HT1080 (cell line): ENCODE measurements around the gene ZNF746. TPM values are rescaled to one million over a fixed set of nuclear protein-coding genes. Genes with fewer than 3 reads are reported as not detected.

ENCODE experiments used
- DNase-seq: peaks from one replicate; pipeline ENCODE4 v3.0.0-alpha.2; 2015; ENCODE audit warnings: low read depth
- total RNA-seq: library from RNA; depleted of rRNA; stranded (reverse); fragments of >200 nt; shearing (Covaris generic); gene quantifications from 2 replicates; pipeline ENCODE4 v1.2.3, GENCODE V29; 2014

The ZNF746 gene
- total RNA-seq, 1 experiment from 2014 or later, result 19.7 TPM

DNA sequence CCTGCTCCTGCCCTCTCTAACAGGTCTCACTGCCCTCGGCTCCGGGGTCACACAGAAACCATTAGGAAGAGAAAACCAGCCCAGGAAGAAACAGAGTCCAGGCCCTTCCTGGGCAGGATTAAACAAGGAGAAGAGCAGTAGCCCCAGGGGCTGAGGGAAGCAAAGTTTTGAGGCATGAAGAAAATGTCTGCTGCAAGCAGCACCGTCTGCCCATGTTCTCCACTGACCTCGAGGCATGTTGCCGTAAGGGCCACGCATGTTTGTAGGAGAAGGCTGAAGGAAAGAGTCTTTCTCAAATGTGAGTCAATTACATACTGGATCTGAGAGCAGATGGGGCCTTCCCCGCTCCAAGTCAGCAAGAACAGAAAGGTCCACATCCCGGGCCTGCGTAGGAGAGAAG, 4.2 kb downstream of the ZNF746 start:
- no peak for DNase-seq

DNA sequence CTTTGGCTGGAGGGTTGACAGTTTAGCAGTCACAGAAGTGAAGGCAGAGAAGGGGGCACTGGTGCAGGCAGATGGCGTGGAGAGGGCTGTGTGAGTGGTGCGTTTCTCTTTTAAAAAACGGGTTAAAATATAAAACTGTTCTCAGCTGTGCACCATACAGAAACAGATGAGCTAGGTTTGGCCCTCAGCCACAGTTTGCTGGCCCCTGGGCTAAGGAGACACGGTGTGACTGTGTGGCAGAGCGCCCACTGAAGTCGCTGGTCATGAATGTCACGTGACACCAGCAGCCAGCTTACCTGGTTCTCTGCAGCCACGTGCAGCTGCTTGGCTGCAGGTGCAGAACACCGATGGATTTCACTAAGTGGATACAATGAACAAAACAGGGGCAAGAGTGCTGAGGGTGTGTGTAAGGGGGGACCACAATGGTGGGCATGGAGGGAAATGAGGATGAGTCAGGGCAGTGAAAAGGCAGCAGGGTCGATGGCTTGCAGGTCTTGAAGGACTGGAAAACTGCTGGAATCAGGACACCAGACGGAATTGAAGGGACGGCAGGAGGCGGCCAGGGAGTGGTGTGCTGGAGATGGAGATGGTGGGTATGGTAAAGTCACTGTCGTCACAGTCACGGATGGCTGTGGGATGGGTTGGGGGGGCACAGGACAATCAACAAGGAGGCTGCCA, 7.4 kb downstream of the ZNF746 start:
- DNase-seq, result no peak

DNA sequence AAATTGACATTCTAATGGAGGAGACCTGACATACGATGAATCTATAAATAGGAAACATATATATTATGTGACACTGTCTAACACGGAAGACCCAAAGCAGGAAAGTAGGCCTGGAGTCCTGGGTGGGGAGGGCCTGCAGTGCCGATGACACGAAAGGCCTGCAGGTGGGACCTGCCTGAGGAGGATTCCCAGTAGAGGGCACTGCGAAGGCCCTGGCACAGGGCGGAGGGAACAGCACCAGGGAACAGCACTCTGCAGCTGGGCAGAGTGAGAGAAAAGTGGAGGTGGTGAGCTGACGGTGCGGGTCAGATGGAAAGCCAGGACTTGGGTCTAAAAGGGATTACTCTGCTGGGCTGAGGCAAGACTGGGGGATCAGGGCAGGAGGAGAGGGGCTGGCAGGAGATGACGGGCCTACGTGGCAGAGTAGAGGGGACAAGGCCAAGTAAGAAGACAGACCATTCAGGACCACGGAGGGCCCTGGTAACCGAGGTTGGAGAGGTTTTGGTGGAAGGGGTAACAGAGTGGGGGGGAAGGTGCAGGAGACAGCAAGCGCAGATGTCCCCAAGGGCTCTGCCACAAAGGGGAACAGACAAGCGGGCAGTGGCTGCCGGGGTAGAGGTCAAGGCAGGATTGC, 8.1 kb downstream of the ZNF746 start:
- no peak for DNase-seq

DNA sequence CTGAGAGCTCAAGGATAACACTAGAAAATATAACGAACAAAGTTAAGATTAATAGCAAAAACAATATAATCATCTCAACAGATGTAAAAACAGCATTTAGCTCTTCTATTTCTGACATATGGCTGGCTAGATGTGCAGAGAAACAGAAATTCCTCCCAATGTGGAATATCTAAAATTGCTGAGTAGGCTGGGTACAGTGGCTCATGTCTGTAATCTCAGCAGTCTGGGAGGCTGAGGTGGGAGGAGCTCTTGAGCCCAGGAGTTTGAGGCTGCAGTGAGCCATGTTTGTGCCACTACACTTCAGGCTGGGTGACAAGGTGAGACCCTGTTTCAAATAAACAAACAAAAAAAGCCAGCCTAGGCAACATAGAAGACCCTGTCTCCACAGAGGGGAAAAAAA, 18.0 kb downstream of the ZNF746 start:
- DNase-seq, result no peak

DNA sequence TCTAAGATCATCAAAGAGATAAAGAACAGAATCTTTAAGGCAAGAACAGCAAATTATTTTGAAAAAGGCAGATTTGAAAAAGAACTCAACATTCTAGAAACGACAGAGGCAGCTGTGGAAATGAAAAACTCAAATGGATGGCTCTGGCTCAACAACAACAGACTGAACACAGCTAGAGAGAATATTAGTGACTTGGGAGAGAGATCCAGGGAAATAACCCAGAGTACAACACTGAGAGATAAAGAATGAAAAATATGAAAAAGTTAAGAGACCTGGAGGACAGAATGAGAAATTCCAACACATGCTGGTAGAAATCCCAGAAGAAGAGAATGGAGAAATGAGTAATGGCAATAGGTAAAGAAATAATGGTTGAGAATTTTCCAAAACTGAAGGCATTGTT, 18.9 kb downstream of the ZNF746 start:
- DNase-seq, result no peak

DNA sequence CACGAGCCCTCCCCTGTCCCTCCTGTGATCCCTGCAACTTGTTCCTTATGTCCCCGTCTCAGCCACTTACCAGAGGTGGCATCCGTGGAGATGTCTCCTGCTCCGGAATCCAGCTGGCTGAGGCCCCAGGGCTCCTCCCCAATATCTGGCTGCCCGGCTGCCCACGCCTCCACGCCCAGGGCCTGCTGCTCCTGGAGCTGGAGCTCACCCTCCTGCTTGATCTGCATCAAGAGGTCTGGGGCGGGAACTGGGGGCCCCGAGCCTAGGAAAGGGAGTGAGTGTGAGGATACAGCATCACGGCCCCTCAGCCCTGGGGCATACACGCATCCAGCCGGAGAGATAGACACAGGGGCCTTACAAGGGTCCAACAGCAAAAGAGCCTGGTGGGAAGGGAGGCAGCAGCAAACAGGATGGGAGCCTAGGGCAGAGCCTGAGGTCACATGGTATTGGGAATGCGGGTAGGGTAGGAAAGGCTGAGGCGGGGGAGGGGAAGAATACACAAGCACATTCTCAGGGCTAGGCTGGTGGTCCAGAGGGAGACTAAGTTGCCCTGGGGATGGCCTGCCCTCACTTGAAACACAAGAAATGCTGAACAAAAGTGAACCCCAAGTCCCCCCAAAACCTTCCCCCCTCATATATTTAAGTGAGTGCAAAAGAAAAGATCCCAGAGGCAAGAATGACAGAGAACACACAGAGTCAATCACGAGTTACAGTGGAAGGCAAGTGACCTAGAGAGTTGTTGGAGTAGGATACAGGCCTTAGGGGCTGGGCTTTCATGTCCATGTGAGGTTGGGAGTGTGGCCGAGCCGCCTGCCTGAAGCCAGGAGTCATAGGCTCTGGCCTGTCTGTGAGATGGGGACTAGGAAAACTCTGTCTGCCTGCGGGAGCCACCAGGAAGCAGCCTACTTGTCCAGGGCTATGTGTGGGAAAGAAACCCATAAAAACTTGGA, 19.8 kb downstream of the ZNF746 start:
- DNase-seq, result no peak

DNA sequence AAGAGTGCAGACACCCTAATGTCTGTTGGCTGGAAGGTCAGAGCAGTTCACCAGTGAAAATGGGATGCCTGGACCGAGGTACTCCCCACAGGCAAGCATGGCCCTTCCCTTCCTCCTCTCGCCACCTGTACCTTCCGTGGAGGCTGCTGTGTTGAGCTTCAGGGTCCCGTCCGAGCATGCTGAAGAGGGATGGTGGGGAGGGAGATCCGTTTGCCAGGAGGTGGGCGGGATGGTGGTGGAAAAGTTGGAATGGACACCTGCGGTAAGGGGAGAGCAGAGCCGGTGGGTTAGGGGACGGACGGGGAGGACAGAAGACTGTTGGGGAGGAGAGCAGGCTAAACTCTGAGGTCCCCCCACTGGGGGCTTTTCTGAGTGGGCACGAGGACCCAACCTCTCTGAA, 20.8 kb downstream of the ZNF746 start:
- no peak for DNase-seq

DNA sequence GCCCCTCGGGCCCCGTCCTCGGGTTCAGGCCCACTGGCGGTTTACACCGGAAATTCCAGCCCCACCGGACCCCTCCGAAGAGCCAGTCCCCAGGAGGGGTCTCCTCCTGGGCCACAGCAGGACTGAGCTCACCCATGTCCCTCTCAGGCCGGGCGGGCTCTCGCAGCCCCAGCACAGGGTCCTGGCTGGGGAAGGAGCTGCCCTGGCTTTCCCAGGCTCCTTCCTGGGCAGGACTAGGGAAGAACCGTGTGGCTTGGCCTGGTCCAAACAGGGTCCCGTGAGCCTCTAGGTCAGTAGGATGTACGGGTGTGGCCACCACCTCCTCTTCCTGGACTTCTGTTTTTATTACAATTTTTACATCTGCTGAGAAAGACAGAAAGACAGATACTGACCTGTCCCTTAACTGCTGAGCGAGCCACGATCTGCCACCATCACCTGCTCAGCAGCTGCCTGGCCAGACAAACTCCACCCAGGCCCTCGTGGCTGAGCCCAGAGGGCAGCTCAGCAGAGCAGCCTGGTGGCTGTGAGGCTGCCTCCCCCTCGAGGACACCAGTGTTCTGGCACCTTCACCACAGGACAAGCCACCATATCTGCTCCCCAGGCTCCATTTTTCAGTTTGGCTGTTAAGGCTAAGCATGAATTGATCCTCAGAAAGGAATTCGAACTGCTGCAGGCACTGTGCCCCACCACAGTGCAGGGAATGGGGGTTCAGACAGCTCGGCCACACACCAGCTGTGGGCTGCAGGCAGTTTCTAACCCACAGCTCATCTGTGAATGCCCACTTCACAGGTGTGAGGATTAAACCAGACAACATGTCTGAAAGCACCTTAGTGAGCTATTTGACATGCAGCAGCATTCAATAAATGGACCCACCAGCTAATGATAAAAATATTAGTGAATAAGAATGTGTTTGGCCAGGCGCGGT, 22.2 kb downstream of the ZNF746 start:
- DNase-seq, result no peak

DNA sequence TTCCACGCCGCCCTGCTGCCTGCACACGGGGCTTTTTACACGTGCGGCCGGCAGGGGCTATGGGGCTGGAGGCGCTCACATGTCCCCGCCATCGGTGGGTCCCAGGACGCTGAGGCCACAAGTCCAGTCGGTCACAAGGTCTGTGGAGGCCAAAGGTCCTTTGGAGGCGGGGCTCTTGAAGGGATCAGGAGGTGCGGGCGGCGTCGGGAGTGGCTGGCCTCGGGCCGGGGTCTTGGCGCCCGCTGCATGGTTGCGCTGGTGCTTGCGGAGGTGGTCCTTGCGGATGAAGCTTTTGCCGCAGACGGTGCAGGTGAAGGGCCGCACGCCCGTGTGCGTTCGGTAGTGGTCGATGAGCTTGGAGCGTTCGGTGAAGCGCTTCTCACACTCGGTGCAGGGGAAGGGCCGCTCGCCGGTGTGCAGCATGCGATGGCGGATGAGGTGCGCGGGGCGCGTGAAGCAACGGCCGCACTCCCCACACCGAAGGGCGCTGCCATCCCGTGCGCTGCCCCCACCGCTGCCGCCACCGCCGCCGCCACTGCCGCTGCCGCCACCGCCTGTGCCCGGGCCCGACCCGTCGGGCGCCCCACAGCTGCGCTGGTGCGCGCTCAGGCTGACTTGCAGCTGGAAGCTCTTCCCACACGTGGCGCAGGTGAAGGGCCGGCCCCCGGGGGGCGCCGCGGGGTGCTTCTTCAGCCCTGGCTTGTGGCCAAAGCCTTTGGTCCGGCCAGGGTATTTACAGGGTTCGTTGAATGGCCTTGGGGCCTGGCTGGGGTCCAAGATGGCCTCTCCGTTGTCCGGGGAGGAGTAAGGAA, 23.1 kb downstream of the ZNF746 start:
- DNase-seq, result no peak

DNA sequence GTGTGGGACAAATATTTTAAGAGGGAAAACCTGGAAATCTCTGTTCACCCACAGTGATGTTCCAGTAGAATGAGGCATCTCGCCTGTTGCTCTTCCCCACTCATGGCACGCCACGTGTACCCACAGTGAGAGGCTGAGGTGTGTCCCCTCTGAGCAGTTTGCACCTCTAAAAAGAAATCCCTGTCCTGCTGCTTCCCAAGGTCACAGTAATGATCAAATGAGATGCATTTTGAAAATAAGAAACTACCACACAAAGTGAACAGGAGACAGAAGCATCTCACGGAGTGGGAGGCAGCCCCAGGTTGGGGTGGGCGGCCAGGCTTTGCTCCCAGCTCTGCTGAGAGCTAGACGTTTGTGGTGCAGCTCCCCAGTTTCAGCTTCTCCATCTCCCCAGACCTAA, 24.4 kb downstream of the ZNF746 start:
- no peak for DNase-seq

DNA sequence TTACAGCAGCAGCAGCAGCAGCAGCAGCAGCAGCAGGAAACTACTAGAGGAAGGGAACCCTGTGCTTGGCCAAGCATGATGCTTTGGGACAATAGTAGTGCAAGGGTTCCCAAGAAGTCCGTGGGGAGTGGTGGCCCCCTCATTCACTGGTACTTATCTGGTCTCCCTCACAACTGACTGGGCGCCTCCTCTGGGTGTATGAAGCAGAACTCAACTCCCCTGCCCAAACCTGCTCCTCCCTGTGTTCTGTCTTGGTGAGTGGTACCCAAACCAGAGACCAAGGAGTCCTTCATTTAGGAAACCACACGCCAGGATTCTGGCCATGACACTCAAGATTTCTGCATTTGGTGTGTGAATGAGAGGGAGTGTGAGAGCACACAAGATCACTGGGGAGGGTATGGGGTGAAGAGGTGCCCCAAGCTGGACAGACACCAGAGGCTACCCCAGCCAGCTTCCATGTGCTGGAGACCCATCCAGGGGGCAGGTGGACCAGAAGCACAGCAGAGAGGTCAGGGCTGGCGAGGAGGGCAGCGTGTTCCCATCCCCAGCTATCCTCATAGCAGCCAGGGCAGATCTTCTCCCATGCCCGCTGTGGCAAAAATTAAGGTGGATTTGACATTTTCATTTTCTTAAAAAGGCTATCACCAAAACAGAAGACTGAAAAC, 26.2 kb downstream of the ZNF746 start:
- no peak for DNase-seq

DNA sequence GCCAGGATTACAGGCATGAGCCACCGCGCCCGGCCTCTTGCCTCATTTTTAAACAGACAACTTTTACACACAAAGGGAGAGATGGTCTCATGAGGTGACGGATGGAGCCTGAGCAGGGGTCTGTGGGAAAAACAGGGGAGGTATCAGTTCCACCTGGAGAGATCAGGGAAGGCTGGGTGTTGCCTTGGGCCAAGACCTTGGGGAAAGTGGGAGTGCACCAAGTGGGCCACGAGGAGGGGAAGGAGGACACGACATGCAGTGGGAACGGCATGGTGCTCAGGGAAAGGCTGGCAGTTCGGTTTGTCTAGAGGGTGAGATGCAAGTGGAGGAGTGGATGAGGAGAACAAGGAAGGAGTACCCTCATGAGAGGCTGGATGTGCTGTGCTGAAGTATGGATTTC, 27.8 kb downstream of the ZNF746 start:
- no peak for DNase-seq

DNA sequence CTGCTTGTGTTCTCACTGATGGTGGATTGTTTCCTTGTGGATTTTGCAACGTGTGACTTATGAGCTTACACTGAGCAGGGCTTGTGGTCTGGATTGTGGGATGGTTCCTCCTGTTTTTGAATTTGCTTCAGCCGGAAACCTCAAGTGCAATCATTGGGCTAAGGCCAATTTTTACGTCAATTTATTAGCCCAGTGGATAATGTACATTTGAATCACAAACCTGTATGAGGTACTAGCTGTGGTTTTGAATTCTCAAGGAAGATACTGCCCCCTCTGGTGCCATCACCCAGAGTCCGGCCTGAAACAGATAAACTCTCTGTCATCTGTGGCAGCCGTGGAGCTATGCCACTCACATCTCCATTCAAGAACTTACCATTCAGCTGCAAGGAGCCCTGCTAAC, 29.4 kb downstream of the ZNF746 start:
- peak; percentile 76 for DNase-seq

DNA sequence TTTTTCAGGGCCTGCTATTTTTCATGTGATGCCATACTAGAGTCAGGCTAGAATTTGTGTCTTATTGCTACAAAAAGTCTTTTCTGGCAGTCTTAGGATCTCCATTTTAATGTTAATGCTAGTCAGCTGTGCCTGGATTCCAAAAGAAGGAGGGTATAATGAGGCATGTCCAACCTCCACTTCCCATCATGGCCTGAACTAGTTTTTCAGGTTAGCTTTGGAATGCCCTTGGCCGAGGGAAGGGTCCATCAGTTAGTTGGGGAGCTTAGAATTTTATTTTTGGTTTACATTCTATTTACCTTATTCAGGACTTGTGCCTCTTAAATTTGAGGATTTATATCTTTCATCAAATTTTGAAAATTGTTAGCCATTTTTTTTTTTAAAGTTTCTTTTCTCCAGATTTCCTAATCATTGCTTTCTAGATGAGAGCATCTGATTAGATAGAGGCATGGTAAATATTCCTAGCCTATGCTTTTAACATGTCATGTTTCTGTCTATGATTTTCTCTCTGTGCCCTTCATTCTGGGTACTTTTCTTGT, 30.2 kb downstream of the ZNF746 start:
- DNase-seq, result no peak

DNA sequence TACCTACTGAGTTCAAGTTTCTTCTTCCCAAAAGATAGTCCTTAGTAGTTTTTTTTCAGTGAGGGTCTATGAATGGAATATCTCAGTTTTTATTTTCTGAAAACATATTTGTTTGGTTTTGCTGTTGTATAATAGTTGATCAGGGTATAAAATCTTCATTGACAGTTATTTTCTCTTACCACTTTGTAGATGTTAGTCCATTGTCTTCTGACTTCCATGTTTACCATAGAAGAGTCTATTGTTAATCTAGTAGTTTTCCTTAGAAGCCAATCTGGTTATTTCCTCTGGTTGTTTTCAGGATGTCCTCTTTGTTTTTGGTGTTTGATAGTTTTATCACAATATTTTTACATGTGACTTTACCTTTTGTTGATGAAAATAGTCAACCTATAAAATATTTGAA, 31.2 kb downstream of the ZNF746 start:
- no peak for DNase-seq

DNA sequence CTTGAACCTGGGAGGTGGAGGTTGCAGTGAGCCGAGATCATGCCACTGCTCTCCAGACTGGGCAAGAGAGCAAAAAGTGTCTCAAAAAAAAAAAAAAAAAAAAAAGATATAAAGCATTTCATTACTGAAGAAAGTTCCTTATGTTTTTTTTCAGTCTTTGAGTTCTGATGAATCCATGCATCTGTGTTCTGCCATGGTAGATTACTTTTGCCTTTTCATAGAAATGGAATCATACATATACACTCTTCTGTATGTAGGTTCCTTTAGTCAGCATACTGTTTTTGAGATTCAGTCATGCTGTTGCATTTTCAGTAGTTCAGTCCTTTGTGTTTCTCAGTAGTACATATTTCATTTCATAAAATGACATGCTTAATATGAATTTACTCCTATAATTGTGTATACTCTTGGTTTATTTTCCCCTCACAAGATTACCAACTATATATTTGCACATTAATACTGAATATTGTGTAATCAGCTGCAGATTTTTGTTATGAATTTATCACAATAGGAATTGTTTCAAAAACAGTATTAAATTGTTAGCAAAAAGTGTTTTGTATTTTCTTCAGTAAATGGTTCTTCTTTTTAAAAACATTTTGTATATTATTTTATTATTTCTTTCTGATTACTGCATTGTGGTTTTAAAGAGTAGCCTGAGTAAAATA, 34.0 kb downstream of the ZNF746 start:
- DNase-seq, result no peak

DNA sequence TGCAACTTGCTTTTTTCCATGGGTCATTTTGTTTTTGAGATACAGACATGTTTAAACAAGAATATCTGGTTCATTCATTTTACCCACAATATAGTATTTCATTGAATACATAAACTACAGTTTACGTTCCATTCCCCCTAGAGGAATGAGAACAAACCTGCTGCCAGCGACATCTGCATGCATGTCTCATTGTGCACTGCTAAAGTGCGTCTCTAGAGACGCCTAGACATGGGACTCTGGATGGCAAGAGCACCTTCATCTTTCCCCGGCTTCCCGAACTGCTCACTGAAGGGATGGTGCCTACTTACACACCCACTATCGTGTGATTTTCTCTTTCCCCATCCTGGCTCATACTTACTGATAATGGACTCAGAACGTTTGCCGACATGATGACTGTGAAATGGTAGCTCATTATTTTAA, 35.5 kb downstream of the ZNF746 start:
- DNase-seq, result no peak

DNA sequence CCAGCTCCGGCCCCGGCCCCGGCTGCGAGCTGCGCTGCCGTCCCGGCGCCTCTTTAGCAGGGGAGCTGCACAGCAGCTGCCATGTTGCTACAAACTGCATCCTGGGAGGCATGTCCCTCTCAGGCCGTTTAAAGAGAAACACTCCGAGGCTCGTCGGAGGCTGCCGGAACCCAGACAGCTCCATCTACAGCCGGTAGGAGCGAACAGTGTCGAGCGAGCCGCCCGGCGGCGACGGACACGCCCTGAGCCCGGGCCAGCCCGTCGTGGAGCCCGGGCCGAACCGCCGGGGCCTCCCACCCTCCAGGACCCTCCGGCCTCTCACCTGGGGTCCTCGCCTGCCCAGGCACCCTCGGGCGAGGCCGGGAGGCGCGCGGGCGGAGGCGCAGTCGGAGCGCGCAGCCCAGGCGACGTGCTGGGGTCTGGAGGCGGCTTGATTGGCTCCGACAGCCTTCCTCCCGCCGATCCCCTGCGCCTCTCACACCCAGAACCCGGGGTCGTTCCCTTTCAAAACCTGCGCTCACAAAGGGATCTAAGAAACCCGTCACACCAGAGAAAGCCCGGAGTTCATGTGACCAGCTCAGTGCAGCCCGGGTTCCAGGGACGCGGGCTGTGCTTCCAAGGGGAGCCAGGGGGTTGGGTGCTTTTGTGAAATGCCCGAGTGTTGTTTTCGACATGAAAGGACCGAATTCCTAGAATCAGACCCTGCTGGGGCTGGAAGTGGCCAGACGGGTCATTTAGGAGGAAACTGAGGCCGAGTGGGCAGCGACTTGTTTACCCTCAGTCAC, 36.9 kb downstream of the ZNF746 start, which contains the start of gene ZNF777:
Gene ZNF777, minus strand, starts transcription at position 570 of the 785 bp plus-strand sequence. CDS start 5,040 bp downstream, outside the sequence.
- DNase-seq, result peak; percentile 77
